Activated CD4-positive, CD25-positive, alpha-beta regulatory T cell treated with anti-CD3 and anti-CD28 coated beads, Interleukin-2, amount 50 U/mL, for 24 hours (primary cell): ENCODE results near the gene C3.
"Not testable (repeated sequence)": the region's sequence is repeated elsewhere in the genome, so short reads cannot be mapped to it uniquely, and the experiment has no call there.

Experiments used
- ATAC-seq, 2 donors: fragments of 150-1000 bp; cut with Tn5 transposase; one replicate each; pipeline ENCODE4 v1.10.0; 2021; ENCODE audit warnings: mild to moderate bottlenecking in 1 of 2, moderate library complexity in 1 of 2

The C3 gene

GRCh38 chr19:6712231-6712630, 8.2 kb downstream of the C3 start:
- ATAC-seq = no peak

- no peak for ATAC-seq
These were observed 8.8 kb downstream of the C3 start for GRCh38 chr19:6711605-6712004.

GRCh38 chr19:6711078-6711361, 9.4 kb downstream of the C3 start:
- ATAC-seq = no peak

GRCh38 chr19:6710273-6711077, 10.0 kb downstream of the C3 start:
- no peak for ATAC-seq

GRCh38 chr19:6709549-6709948, 10.9 kb downstream of the C3 start:
- no peak for ATAC-seq

- not testable (repeated sequence) for ATAC-seq
These were observed 11.5 kb downstream of the C3 start for GRCh38 chr19:6708913-6709312.

GRCh38 chr19:6708346-6708745, 12.1 kb downstream of the C3 start:
- no peak for ATAC-seq

- ATAC-seq = no peak
These were observed 12.8 kb downstream of the C3 start for GRCh38 chr19:6707658-6708018.

GRCh38 chr19:6707011-6707657, 13.3 kb downstream of the C3 start:
- no peak for ATAC-seq

- no peak for ATAC-seq
These were observed 13.9 kb downstream of the C3 start for GRCh38 chr19:6706633-6706958.

GRCh38 chr19:6705931-6706632, 14.4 kb downstream of the C3 start:
- ATAC-seq = no peak

GRCh38 chr19:6700586-6701316, 19.7 kb downstream of the C3 start:
- no peak for ATAC-seq

GRCh38 chr19:6699935-6700334, 20.5 kb downstream of the C3 start:
- ATAC-seq = no peak

GRCh38 chr19:6697291-6697690, 23.2 kb downstream of the C3 start:
- ATAC-seq = no peak

GRCh38 chr19:6696239-6696820, 24.1 kb downstream of the C3 start:
- ATAC-seq = no peak

GRCh38 chr19:6694147-6694815, 26.2 kb downstream of the C3 start:
- ATAC-seq = no peak

GRCh38 chr19:6693681-6694080, 26.8 kb downstream of the C3 start:
- ATAC-seq = no peak

GRCh38 chr19:6693056-6693471, 27.4 kb downstream of the C3 start:
- ATAC-seq = no peak

GRCh38 chr19:6692027-6692426, 28.4 kb downstream of the C3 start:
- ATAC-seq = no peak

- ATAC-seq = no peak
These were observed 29.1 kb downstream of the C3 start for GRCh38 chr19:6691342-6691741.

GRCh38 chr19:6690160-6690885, 30.1 kb downstream of the C3 start:
- no peak for ATAC-seq

- peak; percentile 83 to 85 for ATAC-seq
These were observed 33.3 kb downstream of the C3 start for GRCh38 chr19:6687114-6687513.
